Fibroblast of lung (primary cell): ENCODE data around the gene CD52. TPM values are rescaled to one million over a fixed set of nuclear protein-coding genes. Genes with fewer than 3 reads are reported as not detected.

Source experiments
- DNase-seq, 2 donors: peaks; one replicate each; pipeline versions ENCODE4 v3.0.0 to v3.0.0-alpha.2; 2010; ENCODE audit warnings: low read depth in 2 of 2
- H2AFZ ChIP-seq: 2 replicates; pipeline ENCODE4 v1.5.1; 2012; ENCODE audit warnings: low read length, control low read depth, inconsistent platforms
- H3K27ac ChIP-seq: 2 replicates; pipeline ENCODE4 v1.5.1; 2011; ENCODE audit warnings: low read length, control low read depth; ENCODE audit not compliant: insufficient read depth
- H3K27me3 ChIP-seq: 2 replicates; pipeline ENCODE4 v1.5.1; 2011; ENCODE audit warnings: mild to moderate bottlenecking, low read length; ENCODE audit not compliant: control insufficient read depth, insufficient read depth
- H3K36me3 ChIP-seq: 2 replicates; pipeline ENCODE4 v1.5.1; 2011; ENCODE audit warnings: low read length; ENCODE audit not compliant: control insufficient read depth, insufficient read depth
- H3K4me1 ChIP-seq: 2 replicates; pipeline ENCODE4 v1.5.1; 2011; ENCODE audit warnings: low read length; ENCODE audit not compliant: control insufficient read depth, insufficient read depth; ENCODE audit errors: extremely low read depth
- H3K4me2 ChIP-seq: 2 replicates; pipeline ENCODE4 v1.5.1; 2011; ENCODE audit warnings: low read length, control low read depth; ENCODE audit not compliant: insufficient read depth; ENCODE audit errors: extremely low read depth
- H3K4me3 ChIP-seq, 4 experiments: fragments of 200-600 bp in 1 of 4; sonication (generic) in 1 of 4; replicated peaks in 1 of 4; 2 replicates each; pipeline ENCODE4 v1.5.1; 2011 to 2016; ENCODE audit warnings: low read length in 4 of 4, low read depth in 3 of 4, mild to moderate bottlenecking in 3 of 4, control low read depth in 2 of 4, inconsistent platforms in 1 of 4, mixed read lengths in 1 of 4; ENCODE audit not compliant: insufficient read depth in 1 of 4; ENCODE audit errors: control extremely low read depth in 1 of 4
- H3K79me2 ChIP-seq: 2 replicates; pipeline ENCODE4 v1.5.1; 2012; ENCODE audit warnings: mild to moderate bottlenecking, low read length, inconsistent platforms; ENCODE audit not compliant: control insufficient read depth, insufficient read depth
- H3K9ac ChIP-seq: 2 replicates; pipeline ENCODE4 v1.5.1; 2011; ENCODE audit warnings: mild to moderate bottlenecking, low read length, control low read depth; ENCODE audit not compliant: insufficient read depth
- H3K9me3 ChIP-seq: 2 replicates; pipeline ENCODE4 v1.5.1; 2012; ENCODE audit warnings: low read depth, low read length; ENCODE audit not compliant: control insufficient read depth, insufficient read depth
- H4K20me1 ChIP-seq: 2 replicates; pipeline ENCODE4 v1.5.1; 2011; ENCODE audit warnings: low read length; ENCODE audit not compliant: control insufficient read depth, insufficient read depth; ENCODE audit errors: extremely low read depth
- EZH2 ChIP-seq: IDR thresholded peaks from 2 replicates; pipeline ENCODE4 v1.5.1; 2012; ENCODE audit warnings: low read length, control low read depth, mild to moderate bottlenecking; ENCODE audit errors: missing control alignments
- polyA plus RNA-seq, 2 donors: library from polyadenylated mRNA; depleted of rRNA in 1 of 2; stranded (reverse) in 1 of 2; unstranded in 1 of 2; fragments of >200 nt; gene quantifications; 2 replicates each; pipeline ENCODE4 v1.2.1, GENCODE V29; 2011 to 2012; ENCODE audit warnings: missing spikeins in 1 of 2
- total RNA-seq: library from RNA; depleted of rRNA; stranded (reverse); fragments of >200 nt; gene quantifications from 2 replicates; pipeline ENCODE4 v1.2.1, GENCODE V29; 2014
- TF ChIP-seq, protein P1 (sequence below), 2 donors: IDR thresholded peaks in 1 of 2; conservative IDR thresholded peaks in 1 of 2; 1 replicate in 1 of 2; 2 replicates in 1 of 2; pipeline ENCODE4 v1.5.1; 2011 to 2012; ENCODE audit warnings: low read length in 2 of 2, control low read depth in 1 of 2, inconsistent platforms in 1 of 2, low read depth in 1 of 2, mild to moderate bottlenecking in 1 of 2

The CD52 gene
- total and polyA plus RNA-seq, 2 donors (not counting 1 experiment from before 2014, with no cell fraction given): 0.31 TPM; not detected in 1

DNA sequence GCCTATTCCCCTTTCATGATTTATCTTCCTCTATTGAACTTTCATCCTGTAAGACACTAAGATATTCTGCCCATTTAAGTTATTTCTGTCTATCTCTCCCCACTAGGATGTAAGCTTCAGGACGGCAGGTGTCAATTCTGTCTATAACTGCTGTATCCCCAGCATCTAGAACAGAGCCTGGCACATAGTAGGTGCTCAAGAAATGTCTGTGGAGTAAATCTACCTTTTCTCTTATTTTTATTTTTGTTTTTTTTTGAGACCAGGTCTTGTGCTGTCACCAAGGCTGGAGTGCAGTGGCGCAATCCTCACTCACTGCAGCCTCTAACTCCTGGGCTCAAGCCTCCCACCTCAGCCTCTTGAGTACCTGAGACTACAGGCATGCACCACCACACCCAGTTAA, 5.6 kb downstream of the CD52 start:
- no peaks in the 10 kb centered on the region for H3K36me3 ChIP-seq
- H3K4me1 ChIP-seq: peaks cover 6% of the 10 kb centered on the region
- H3K27ac ChIP-seq: no peak overlapping the region
- H3K79me2 ChIP-seq: no peaks in the 10 kb centered on the region
- H3K27me3 ChIP-seq: no peaks in the 10 kb centered on the region
- no peaks in the 10 kb centered on the region for H4K20me1 ChIP-seq
- H3K4me2 ChIP-seq: no peak overlapping the region
- H3K4me3 ChIP-seq: no peak overlapping the region
- no peak overlapping the region for H2AFZ ChIP-seq
- no peak overlapping the region for H3K9ac ChIP-seq
- H3K9me3 ChIP-seq: no peaks in the 10 kb centered on the region
- DNase-seq: no peak
- TF ChIP-seq, protein P1, sequence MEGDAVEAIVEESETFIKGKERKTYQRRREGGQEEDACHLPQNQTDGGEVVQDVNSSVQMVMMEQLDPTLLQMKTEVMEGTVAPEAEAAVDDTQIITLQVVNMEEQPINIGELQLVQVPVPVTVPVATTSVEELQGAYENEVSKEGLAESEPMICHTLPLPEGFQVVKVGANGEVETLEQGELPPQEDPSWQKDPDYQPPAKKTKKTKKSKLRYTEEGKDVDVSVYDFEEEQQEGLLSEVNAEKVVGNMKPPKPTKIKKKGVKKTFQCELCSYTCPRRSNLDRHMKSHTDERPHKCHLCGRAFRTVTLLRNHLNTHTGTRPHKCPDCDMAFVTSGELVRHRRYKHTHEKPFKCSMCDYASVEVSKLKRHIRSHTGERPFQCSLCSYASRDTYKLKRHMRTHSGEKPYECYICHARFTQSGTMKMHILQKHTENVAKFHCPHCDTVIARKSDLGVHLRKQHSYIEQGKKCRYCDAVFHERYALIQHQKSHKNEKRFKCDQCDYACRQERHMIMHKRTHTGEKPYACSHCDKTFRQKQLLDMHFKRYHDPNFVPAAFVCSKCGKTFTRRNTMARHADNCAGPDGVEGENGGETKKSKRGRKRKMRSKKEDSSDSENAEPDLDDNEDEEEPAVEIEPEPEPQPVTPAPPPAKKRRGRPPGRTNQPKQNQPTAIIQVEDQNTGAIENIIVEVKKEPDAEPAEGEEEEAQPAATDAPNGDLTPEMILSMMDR (conservative IDR thresholded peaks at IDR 0.05 in 1 of 2, IDR thresholded peaks at IDR 0.05 in 1 of 2; ENCODE audit: low read depth in 1 of 2, low read length in 2 of 2): no peak
- TF ChIP-seq EZH2: no peak

DNA sequence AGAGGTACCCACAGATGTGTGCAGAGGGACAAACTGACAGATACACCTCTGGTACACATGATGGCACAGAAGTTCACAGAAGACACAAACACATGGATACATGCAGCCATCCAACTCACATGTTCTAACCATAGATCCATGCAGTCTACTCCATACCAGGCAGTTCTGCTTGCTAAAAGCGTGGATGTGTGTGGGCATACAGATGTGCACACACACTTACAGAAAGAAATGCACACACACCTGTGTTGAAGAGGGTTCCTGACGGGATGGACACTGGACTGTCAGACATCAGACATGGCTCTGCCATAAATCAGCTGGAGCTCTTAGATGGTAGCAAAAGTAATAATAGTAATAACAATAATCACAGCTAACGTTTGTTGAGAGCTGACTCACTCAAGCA, 6.8 kb downstream of the CD52 start:
- Histone ChIP-seq H3K9me3 (no peaks in the 10 kb centered on the region), H2AFZ (no peak overlapping the region), H3K4me3 (no peak overlapping the region), H3K36me3 (no peaks in the 10 kb centered on the region), H3K9ac (no peak overlapping the region), H3K27ac (no peak overlapping the region), H3K79me2 (no peaks in the 10 kb centered on the region), H4K20me1 (no peaks in the 10 kb centered on the region), H3K4me1 (peaks cover 6% of the 10 kb centered on the region), H3K4me2 (no peak overlapping the region), H3K27me3 (no peaks in the 10 kb centered on the region)
- DNase-seq: no peak
- no peak for TF ChIP-seq EZH2
- TF ChIP-seq, protein P1 (conservative IDR thresholded peaks at IDR 0.05 in 1 of 2, IDR thresholded peaks at IDR 0.05 in 1 of 2; ENCODE audit: low read depth in 1 of 2, low read length in 2 of 2): no peak

DNA sequence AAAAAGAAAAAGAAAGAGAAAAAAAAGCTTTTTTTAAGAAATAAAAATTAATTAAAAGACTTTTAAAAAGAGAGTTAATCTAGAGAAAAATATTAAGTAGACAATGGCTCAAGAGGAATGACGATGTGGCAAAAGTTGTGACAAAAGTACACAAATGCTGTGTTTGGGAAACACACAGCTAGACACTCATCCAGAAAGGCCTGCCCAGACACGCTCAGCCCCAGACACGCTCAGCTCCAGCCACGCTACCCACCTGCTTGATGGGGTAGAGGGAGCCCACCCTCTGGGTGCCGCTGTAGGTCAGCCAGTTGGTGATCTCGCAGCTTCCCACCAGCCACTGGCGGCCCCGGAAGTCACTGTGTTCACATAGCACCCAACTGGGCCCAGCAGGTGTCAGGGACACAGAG, 10.2 kb downstream of the CD52 start:
- Histone ChIP-seq H3K4me2 (no peak overlapping the region), H3K9me3 (no peaks in the 10 kb centered on the region), H3K4me1 (no peaks in the 10 kb centered on the region), H3K9ac (no peak overlapping the region), H4K20me1 (no peaks in the 10 kb centered on the region), H3K4me3 (no peak overlapping the region), H3K27ac (no peak overlapping the region), H3K79me2 (no peaks in the 10 kb centered on the region), H3K36me3 (no peaks in the 10 kb centered on the region), H2AFZ (no peak overlapping the region), H3K27me3 (no peaks in the 10 kb centered on the region)
- TF ChIP-seq, protein P1 (conservative IDR thresholded peaks at IDR 0.05 in 1 of 2, IDR thresholded peaks at IDR 0.05 in 1 of 2; ENCODE audit: low read depth in 1 of 2, low read length in 2 of 2): no peak
- DNase-seq: no peak
